Measurements from ENCODE around the gene STAT4. TPM values are rescaled to one million over a fixed set of nuclear protein-coding genes. Genes with fewer than 3 reads are reported as not detected.

STAT4 gene
- total and polyA plus RNA-seq, 4 donors = 0.85 to 7.9 (median 3.2) TPM

GRCh38 chr2:191009541-191010374 lies 141.0 kb downstream of the STAT4 start:
- peaks cover 7 to 29% (median 17%) of the 10 kb centered on the region in 4 donors for H3K4me1 ChIP-seq (ENCODE audit: control insufficient read depth in 4 of 4, insufficient read depth in 4 of 4, low read length in 3 of 4)
- whole genome bisulfite sequencing = 94% methylated on average over 4 of the region's 4 CpGs
- TF ChIP-seq ATF3 (IDR thresholded peaks at IDR 0.05) = no peak
- no peak for TF ChIP-seq RAD21 (IDR thresholded peaks at IDR 0.05)
- TF ChIP-seq, protein P1, sequence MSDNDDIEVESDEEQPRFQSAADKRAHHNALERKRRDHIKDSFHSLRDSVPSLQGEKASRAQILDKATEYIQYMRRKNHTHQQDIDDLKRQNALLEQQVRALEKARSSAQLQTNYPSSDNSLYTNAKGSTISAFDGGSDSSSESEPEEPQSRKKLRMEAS (IDR thresholded peaks at IDR 0.05) = no peak
- TF ChIP-seq YY1 (IDR thresholded peaks at IDR 0.05) = no peak
- no peak for TF ChIP-seq HNF4G (IDR thresholded peaks at IDR 0.05)
- TF ChIP-seq, protein P2, sequence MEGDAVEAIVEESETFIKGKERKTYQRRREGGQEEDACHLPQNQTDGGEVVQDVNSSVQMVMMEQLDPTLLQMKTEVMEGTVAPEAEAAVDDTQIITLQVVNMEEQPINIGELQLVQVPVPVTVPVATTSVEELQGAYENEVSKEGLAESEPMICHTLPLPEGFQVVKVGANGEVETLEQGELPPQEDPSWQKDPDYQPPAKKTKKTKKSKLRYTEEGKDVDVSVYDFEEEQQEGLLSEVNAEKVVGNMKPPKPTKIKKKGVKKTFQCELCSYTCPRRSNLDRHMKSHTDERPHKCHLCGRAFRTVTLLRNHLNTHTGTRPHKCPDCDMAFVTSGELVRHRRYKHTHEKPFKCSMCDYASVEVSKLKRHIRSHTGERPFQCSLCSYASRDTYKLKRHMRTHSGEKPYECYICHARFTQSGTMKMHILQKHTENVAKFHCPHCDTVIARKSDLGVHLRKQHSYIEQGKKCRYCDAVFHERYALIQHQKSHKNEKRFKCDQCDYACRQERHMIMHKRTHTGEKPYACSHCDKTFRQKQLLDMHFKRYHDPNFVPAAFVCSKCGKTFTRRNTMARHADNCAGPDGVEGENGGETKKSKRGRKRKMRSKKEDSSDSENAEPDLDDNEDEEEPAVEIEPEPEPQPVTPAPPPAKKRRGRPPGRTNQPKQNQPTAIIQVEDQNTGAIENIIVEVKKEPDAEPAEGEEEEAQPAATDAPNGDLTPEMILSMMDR (IDR thresholded peaks at IDR 0.05; ENCODE audit: low read depth, low read length, missing input control) = no peak
- no peak for TF ChIP-seq TAF1 (conservative IDR thresholded peaks at IDR 0.05)
- no peak for TF ChIP-seq RXRA (IDR thresholded peaks at IDR 0.05)
- TF ChIP-seq EGR1 (IDR thresholded peaks at IDR 0.05; ENCODE audit: low read depth in 2 of 2) = no peak
- TF ChIP-seq, protein P3, sequence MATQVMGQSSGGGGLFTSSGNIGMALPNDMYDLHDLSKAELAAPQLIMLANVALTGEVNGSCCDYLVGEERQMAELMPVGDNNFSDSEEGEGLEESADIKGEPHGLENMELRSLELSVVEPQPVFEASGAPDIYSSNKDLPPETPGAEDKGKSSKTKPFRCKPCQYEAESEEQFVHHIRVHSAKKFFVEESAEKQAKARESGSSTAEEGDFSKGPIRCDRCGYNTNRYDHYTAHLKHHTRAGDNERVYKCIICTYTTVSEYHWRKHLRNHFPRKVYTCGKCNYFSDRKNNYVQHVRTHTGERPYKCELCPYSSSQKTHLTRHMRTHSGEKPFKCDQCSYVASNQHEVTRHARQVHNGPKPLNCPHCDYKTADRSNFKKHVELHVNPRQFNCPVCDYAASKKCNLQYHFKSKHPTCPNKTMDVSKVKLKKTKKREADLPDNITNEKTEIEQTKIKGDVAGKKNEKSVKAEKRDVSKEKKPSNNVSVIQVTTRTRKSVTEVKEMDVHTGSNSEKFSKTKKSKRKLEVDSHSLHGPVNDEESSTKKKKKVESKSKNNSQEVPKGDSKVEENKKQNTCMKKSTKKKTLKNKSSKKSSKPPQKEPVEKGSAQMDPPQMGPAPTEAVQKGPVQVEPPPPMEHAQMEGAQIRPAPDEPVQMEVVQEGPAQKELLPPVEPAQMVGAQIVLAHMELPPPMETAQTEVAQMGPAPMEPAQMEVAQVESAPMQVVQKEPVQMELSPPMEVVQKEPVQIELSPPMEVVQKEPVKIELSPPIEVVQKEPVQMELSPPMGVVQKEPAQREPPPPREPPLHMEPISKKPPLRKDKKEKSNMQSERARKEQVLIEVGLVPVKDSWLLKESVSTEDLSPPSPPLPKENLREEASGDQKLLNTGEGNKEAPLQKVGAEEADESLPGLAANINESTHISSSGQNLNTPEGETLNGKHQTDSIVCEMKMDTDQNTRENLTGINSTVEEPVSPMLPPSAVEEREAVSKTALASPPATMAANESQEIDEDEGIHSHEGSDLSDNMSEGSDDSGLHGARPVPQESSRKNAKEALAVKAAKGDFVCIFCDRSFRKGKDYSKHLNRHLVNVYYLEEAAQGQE (IDR thresholded peaks at IDR 0.05) = no peak

GRCh38 chr2:191008286-191008685 lies 142.5 kb downstream of the STAT4 start:
- no peak overlapping the region for H3K4me3 ChIP-seq (ENCODE audit: low read depth in 1 of 3, low read length in 3 of 3)
- H3K27me3 ChIP-seq (ENCODE audit: control insufficient read depth in 4 of 4, insufficient read depth in 4 of 4, low read length in 3 of 4) = no peaks in the 10 kb centered on the region
- no peak for DNase-seq (ENCODE audit: low spot score)
- no peaks in the 10 kb centered on the region for H3K9me3 ChIP-seq (ENCODE audit: control insufficient read depth in 4 of 4, low read length in 3 of 4)
- H3K4me1 ChIP-seq (ENCODE audit: control insufficient read depth in 4 of 4, insufficient read depth in 4 of 4, low read length in 3 of 4) = peaks cover 5 to 23% (median 15%) of the 10 kb centered on the region in 4 donors
- no peak overlapping the region for H3K27ac ChIP-seq (ENCODE audit: low read depth in 1 of 2, low read length in 2 of 2)
- H3K9ac ChIP-seq (ENCODE audit: low read depth in 1 of 2, low read length in 2 of 2) = no peak overlapping the region
- peaks cover 20 to 70% (median 58%) of the 10 kb centered on the region in 4 donors for H3K36me3 ChIP-seq (ENCODE audit: control insufficient read depth in 4 of 4, insufficient read depth in 3 of 4, low read depth in 1 of 4, low read length in 3 of 4)
- no peak for TF ChIP-seq HNF4A (conservative IDR thresholded peaks at IDR 0.05)
- TF ChIP-seq, protein P1 (IDR thresholded peaks at IDR 0.05) = no peak
- TF ChIP-seq GABPA (IDR thresholded peaks at IDR 0.05 in 1 of 2, conservative IDR thresholded peaks at IDR 0.05 in 1 of 2) = no peak
- no peak for TF ChIP-seq NR2F2 (IDR thresholded peaks at IDR 0.05)
- no peak for TF ChIP-seq TAF1 (conservative IDR thresholded peaks at IDR 0.05)
- no peak for TF ChIP-seq EGR1 (IDR thresholded peaks at IDR 0.05; ENCODE audit: low read depth in 2 of 2)
- no peak for TF ChIP-seq RAD21 (IDR thresholded peaks at IDR 0.05)
- TF ChIP-seq ATF3 (IDR thresholded peaks at IDR 0.05) = no peak
- no peak for TF ChIP-seq JUND (IDR thresholded peaks at IDR 0.05)
- TF ChIP-seq, protein P2 (IDR thresholded peaks at IDR 0.05; ENCODE audit: low read depth, low read length, missing input control) = no peak
- no peak for TF ChIP-seq RXRA (IDR thresholded peaks at IDR 0.05)
- no peak for TF ChIP-seq FOXA1 (IDR thresholded peaks at IDR 0.05)
- TF ChIP-seq HNF4G (IDR thresholded peaks at IDR 0.05) = no peak
- no peak for TF ChIP-seq FOXA2 (IDR thresholded peaks at IDR 0.05)
- TF ChIP-seq, protein P3 (IDR thresholded peaks at IDR 0.05) = no peak

More at GRCh38 chr2:191009541-191010374, 141.0 kb downstream of the STAT4 start:
- H3K9me3 ChIP-seq (ENCODE audit: control insufficient read depth in 4 of 4, low read length in 3 of 4) = no peaks in the 10 kb centered on the region
- no peaks in the 10 kb centered on the region for H3K27me3 ChIP-seq (ENCODE audit: control insufficient read depth in 4 of 4, insufficient read depth in 4 of 4, low read length in 3 of 4)
- H3K4me3 ChIP-seq (ENCODE audit: low read depth in 1 of 3, low read length in 3 of 3) = no peak overlapping the region
- peaks cover 7 to 55% (median 44%) of the 10 kb centered on the region in 4 donors for H3K36me3 ChIP-seq (ENCODE audit: control insufficient read depth in 4 of 4, insufficient read depth in 3 of 4, low read depth in 1 of 4, low read length in 3 of 4)
- no peak overlapping the region for H3K27ac ChIP-seq (ENCODE audit: low read depth in 1 of 2, low read length in 2 of 2)
- no peak for DNase-seq (ENCODE audit: low spot score)
- no peak overlapping the region for H3K9ac ChIP-seq (ENCODE audit: low read depth in 1 of 2, low read length in 2 of 2)

Data from liver (tissue), 9 donors.